DOHH2 (cell line): ENCODE measurements around the gene TJAP1.

Experiments
- H3F3A ChIP-seq: fragments of 200-600 bp; sonication (generic), shearing (Covaris generic); 2 replicates; pipeline ENCODE4 v1.6.0; 2016; ENCODE audit warnings: antibody characterized with exemption, mild to moderate bottlenecking; ENCODE audit not compliant: control insufficient read depth, insufficient read depth
- H3K27ac ChIP-seq: fragments of 200-600 bp; sonication (generic); 2 replicates; pipeline ENCODE4 v1.5.1; 2014; ENCODE audit warnings: low read depth, mild to moderate bottlenecking, low read length, moderate library complexity
- H3K27me3 ChIP-seq: fragments of 200-600 bp; sonication (generic); 2 replicates; pipeline ENCODE4 v1.6.1; 2014; ENCODE audit warnings: mild to moderate bottlenecking, low read length, mixed read lengths; ENCODE audit not compliant: control insufficient read depth
- H3K36me3 ChIP-seq: fragments of 200-600 bp; sonication (generic); 2 replicates; pipeline ENCODE4 v1.6.1; 2014; ENCODE audit warnings: mild to moderate bottlenecking, low read length, moderate library complexity, mixed read lengths; ENCODE audit not compliant: control insufficient read depth
- H3K4me1 ChIP-seq: fragments of 200-600 bp; sonication (generic); 2 replicates; pipeline ENCODE4 v1.6.1; 2014; ENCODE audit warnings: mild to moderate bottlenecking, low read length, mixed read lengths; ENCODE audit not compliant: control insufficient read depth
- H3K4me2 ChIP-seq: fragments of 200-600 bp; sonication (generic); 2 replicates; pipeline ENCODE4 v1.6.0; 2014; ENCODE audit warnings: mild to moderate bottlenecking, low read length, moderate library complexity
- H3K4me3 ChIP-seq: fragments of 200-600 bp; sonication (generic); 2 replicates; pipeline ENCODE4 v1.5.1; 2014; ENCODE audit warnings: mild to moderate bottlenecking, low read length, mixed read lengths
- H3K79me2 ChIP-seq: fragments of 200-600 bp; sonication (generic); 2 replicates; pipeline ENCODE4 v1.6.1; 2014; ENCODE audit warnings: mild to moderate bottlenecking, low read length, mixed read lengths; ENCODE audit not compliant: control insufficient read depth
- H3K9me2 ChIP-seq: fragments of 200-600 bp; sonication (generic); replicated peaks from 2 replicates; pipeline ENCODE4 v1.6.1; 2014; ENCODE audit warnings: mild to moderate bottlenecking, low read length, mixed read lengths; ENCODE audit not compliant: control insufficient read depth
- H3K9me3 ChIP-seq: fragments of 200-600 bp; sonication (generic); 2 replicates; pipeline ENCODE4 v1.6.1; 2014; ENCODE audit warnings: antibody characterized with exemption, low read length, mixed read lengths; ENCODE audit not compliant: control insufficient read depth, insufficient read depth
- H4K20me1 ChIP-seq: fragments of 200-600 bp; sonication (generic); 2 replicates; pipeline ENCODE4 v1.6.0; 2014; ENCODE audit warnings: low read depth, mild to moderate bottlenecking, antibody characterized with exemption, low read length, moderate library complexity; ENCODE audit not compliant: control insufficient read depth, insufficient read depth
- CTCF ChIP-seq: fragments of 200-600 bp; sonication (generic); IDR thresholded peaks from one replicate; pipeline ENCODE4 v1.5.1; 2014; ENCODE audit warnings: antibody characterized with exemption, mild to moderate bottlenecking, low read depth, low read length; ENCODE audit not compliant: poor library complexity, severe bottlenecking
- EZH2phosphoT487 ChIP-seq: fragments of 200-600 bp; sonication (generic); IDR thresholded peaks from 2 replicates; pipeline ENCODE4 v1.6.1; 2017; ENCODE audit warnings: borderline replicate concordance, mild to moderate bottlenecking, antibody characterized with exemption, low read length, moderate library complexity, mixed read lengths

The TJAP1 gene

GRCh38 chr6:43511824-43512415 lies 34.5 kb downstream of the TJAP1 start:
- peaks cover 8% of the 10 kb centered on the region; the same call in 1 of the 2 replicates for H3F3A ChIP-seq
- H3K27ac ChIP-seq, result no peak overlapping the region
- H3K4me3 ChIP-seq, result no peak overlapping the region
- no peak overlapping the region for H3K4me2 ChIP-seq
- H4K20me1 ChIP-seq, result no peaks in the 10 kb centered on the region
- H3K36me3 ChIP-seq, result peaks cover 51% of the 10 kb centered on the region
- peaks cover 14% of the 10 kb centered on the region for H3K27me3 ChIP-seq
- H3K4me1 ChIP-seq, result peaks cover 32% of the 10 kb centered on the region
- H3K79me2 ChIP-seq, result peaks cover 25% of the 10 kb centered on the region
- no peaks in the 10 kb centered on the region for H3K9me3 ChIP-seq
- H3K9me2 ChIP-seq, result no peaks in the 10 kb centered on the region
- TF ChIP-seq CTCF, result no peak
- TF ChIP-seq EZH2phosphoT487, result no peak

- TF ChIP-seq EZH2phosphoT487, result no peak
- TF ChIP-seq CTCF, result no peak
- Histone ChIP-seq H3K36me3 (peaks cover 84% of the 10 kb centered on the region), H3K9me3 (no peaks in the 10 kb centered on the region), H3F3A (peaks cover 10% of the 10 kb centered on the region; the same call in 1 of the 2 replicates), H3K4me1 (peaks cover 23% of the 10 kb centered on the region), H3K4me3 (peak overlapping the region; percentile 99), H3K9me2 (no peaks in the 10 kb centered on the region), H3K79me2 (peaks cover 60% of the 10 kb centered on the region), H4K20me1 (peaks cover 4% of the 10 kb centered on the region; the same call in 1 of the 2 replicates), H3K4me2 (peak overlapping the region; percentile 71), H3K27ac (no peak overlapping the region), H3K27me3 (no peaks in the 10 kb centered on the region)
Measured at GRCh38 chr6:43515808-43516207, 38.4 kb downstream of the TJAP1 start.

- Histone ChIP-seq H3F3A (peaks cover 10% of the 10 kb centered on the region; the same call in 1 of the 2 replicates), H3K4me1 (peaks cover 23% of the 10 kb centered on the region), H3K79me2 (peaks cover 60% of the 10 kb centered on the region), H3K9me3 (no peaks in the 10 kb centered on the region), H3K27me3 (no peaks in the 10 kb centered on the region), H4K20me1 (peaks cover 4% of the 10 kb centered on the region; the same call in 1 of the 2 replicates), H3K4me2 (peak overlapping the region; percentile 71), H3K9me2 (no peaks in the 10 kb centered on the region), H3K36me3 (peaks cover 87% of the 10 kb centered on the region), H3K4me3 (peak overlapping the region; percentile 99), H3K27ac (peak overlapping the region; percentile 42)
- TF ChIP-seq EZH2phosphoT487, result no peak
- TF ChIP-seq CTCF, result no peak
Measured at GRCh38 chr6:43516367-43516696, 39.0 kb downstream of the TJAP1 start.
